Colonic mucosa (tissue), 4 donors: ENCODE results near the gene MAPKAPK5. TPM values are rescaled to one million over a fixed set of nuclear protein-coding genes. Genes with fewer than 3 reads are reported as not detected.
"Not testable (repeated sequence)": the region's sequence is repeated elsewhere in the genome, so short reads cannot be mapped to it uniquely, and the experiment has no call there.

ENCODE experiments used
- DNase-seq: peaks from one replicate; pipeline ENCODE4 v3.0.0-alpha.2; 2020
- H3K27ac ChIP-seq: fragments of 200-600 bp; one replicate; pipeline ENCODE4 v1.8.0; 2021
- H3K27me3 ChIP-seq: fragments of 200-600 bp; one replicate; pipeline ENCODE4 v1.8.0; 2021
- H3K36me3 ChIP-seq: fragments of 200-600 bp; one replicate; pipeline ENCODE4 v1.8.0; 2021
- H3K4me1 ChIP-seq: fragments of 200-600 bp; one replicate; pipeline ENCODE4 v1.8.0; 2021; ENCODE audit warnings: mild to moderate bottlenecking
- H3K4me3 ChIP-seq: fragments of 200-600 bp; one replicate; pipeline ENCODE4 v1.8.0; 2021
- H3K9ac ChIP-seq, 2 donors: one replicate each; pipeline ENCODE4 v1.7.0; 2013; ENCODE audit warnings: control low read depth in 2 of 2, low read depth in 2 of 2, low read length in 2 of 2
- H3K9me3 ChIP-seq: fragments of 200-600 bp; one replicate; pipeline ENCODE4 v1.8.0; 2021
- CTCF ChIP-seq: fragments of 200-600 bp; IDR thresholded peaks from one replicate; pipeline ENCODE4 v1.8.0; 2022; ENCODE audit warnings: antibody characterized with exemption, mild to moderate bottlenecking
- intact Hi-C: fragments of 100-400 bp; cut with DNase I; formaldehyde crosslinking; loops from one replicate; pipeline ENCODE4 v1.14.1; 2022
- total RNA-seq, 2 donors: library from RNA; stranded (reverse); fragmentation: NEBNext Ultra II Directional in 1 of 2; extraction: Animal tissue kit (Norgen Biotek cat#: 25700) in 1 of 2; gene quantifications; one replicate each; pipeline ENCODE4 v1.2.1, GENCODE V29; 2021
- donor health status: healthy.
- donor health status: DM: no; HTN: no; CAD: no.
- donor health status: DM: no; HTN: no; CAD: no.

Gene MAPKAPK5
- total RNA-seq, 2 donors from 2014 or later = 76.9 to 84.8 TPM

DNA sequence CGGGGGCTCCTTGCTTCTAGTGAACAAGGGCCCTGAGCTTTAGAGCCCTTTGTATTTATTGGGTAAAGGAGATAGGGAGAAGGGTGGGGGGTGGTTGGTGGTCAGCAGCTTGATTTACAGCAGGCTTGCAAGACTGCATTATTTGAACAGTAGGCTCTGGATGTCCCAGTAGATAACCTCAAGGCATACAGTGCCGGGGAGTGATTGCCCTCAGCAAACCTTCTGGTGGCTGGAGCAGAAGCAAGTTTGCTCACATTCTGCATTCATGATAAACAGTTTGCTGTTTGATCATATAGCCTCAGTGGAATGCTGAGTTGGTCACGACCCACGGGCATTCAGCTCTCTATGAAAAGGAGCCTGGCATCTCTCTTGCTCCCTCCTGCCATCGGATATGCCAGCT lies 16.5 kb upstream of the MAPKAPK5 start:
- intact Hi-C loops = no loop called here
- Histone ChIP-seq H3K9ac (no peak overlapping the region), H3K36me3 (no peaks in the 10 kb centered on the region), H3K4me3 (no peak overlapping the region), H3K4me1 (no peaks in the 10 kb centered on the region), H3K9me3 (no peaks in the 10 kb centered on the region), H3K27ac (no peak overlapping the region), H3K27me3 (no peaks in the 10 kb centered on the region)
- DNase-seq = no peak
- no peak for TF ChIP-seq CTCF

DNA sequence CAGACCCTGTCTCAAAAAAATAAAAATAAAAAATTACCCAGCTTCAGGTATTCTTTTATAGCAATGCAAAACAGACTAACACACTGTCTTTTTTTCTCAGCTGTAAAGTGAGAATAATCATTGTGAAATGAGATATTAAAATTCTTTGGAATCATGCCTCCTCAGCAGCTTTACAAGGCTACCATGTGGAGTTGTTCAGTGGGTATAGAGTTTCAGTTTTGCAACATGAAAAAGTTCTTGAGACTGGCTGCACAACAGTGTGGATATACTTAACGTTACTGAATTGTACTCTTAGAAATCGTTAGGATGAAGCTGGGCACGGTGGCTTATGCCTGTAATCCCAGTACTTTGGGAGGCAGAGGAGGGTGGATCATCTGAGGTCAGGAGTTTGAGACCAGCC lies 15.7 kb upstream of the MAPKAPK5 start:
- Histone ChIP-seq H3K27ac (no peak overlapping the region), H3K27me3 (no peaks in the 10 kb centered on the region), H3K36me3 (no peaks in the 10 kb centered on the region), H3K4me3 (no peak overlapping the region), H3K9me3 (no peaks in the 10 kb centered on the region), H3K4me1 (no peaks in the 10 kb centered on the region), H3K9ac (no peak overlapping the region)
- no peak for TF ChIP-seq CTCF
- DNase-seq = no peak
- intact Hi-C loops = no loop called here

- no peak overlapping the region for H3K4me3 ChIP-seq
- no peaks in the 10 kb centered on the region for H3K9me3 ChIP-seq
- no peak overlapping the region for H3K9ac ChIP-seq
- no peak for TF ChIP-seq CTCF
- H3K27ac ChIP-seq = no peak overlapping the region
- no peaks in the 10 kb centered on the region for H3K4me1 ChIP-seq
- DNase-seq = no peak
- no peaks in the 10 kb centered on the region for H3K36me3 ChIP-seq
- H3K27me3 ChIP-seq = no peaks in the 10 kb centered on the region
- intact Hi-C loops = no loop called here
Observed at GRCh38 chr12:111826992-111827391, 15.0 kb upstream of the MAPKAPK5 start.

GRCh38 chr12:111827907-111828306 lies 14.1 kb upstream of the MAPKAPK5 start:
- no peaks in the 10 kb centered on the region for H3K27me3 ChIP-seq
- no peak for TF ChIP-seq CTCF
- no peak for DNase-seq
- H3K4me1 ChIP-seq = no peaks in the 10 kb centered on the region
- H3K9ac ChIP-seq = no peak overlapping the region
- no peak overlapping the region for H3K27ac ChIP-seq
- intact Hi-C loops = no loop called here
- no peak overlapping the region for H3K4me3 ChIP-seq
- no peaks in the 10 kb centered on the region for H3K9me3 ChIP-seq
- no peaks in the 10 kb centered on the region for H3K36me3 ChIP-seq

GRCh38 chr12:111828338-111828979 lies 13.6 kb upstream of the MAPKAPK5 start:
- Histone ChIP-seq H3K9ac (no peak overlapping the region), H3K27ac (no peak overlapping the region), H3K36me3 (no peaks in the 10 kb centered on the region), H3K4me3 (no peak overlapping the region), H3K9me3 (no peaks in the 10 kb centered on the region), H3K27me3 (no peaks in the 10 kb centered on the region), H3K4me1 (no peaks in the 10 kb centered on the region)
- no peak for TF ChIP-seq CTCF
- intact Hi-C loops = no loop called here
- DNase-seq = no peak

DNA sequence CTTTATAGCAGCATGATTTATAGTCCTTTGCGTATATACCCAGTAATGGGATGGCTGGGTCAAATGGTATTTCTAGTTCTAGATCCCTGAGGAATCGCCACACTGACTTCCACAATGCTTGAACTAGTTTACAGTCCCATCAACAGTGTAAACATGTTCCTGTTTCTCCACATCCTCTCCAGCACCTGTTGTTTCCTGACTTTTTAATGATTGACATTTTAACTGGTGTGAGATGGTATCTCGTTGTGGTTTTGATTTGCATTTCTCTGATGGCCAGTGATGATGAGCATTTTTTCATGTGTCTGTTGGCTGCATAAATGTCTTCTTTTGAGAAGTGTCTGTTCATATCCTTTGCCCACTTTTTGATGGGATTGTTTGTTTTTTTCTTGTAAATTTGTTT lies 12.4 kb upstream of the MAPKAPK5 start:
- H3K36me3 ChIP-seq, DNase-seq, H3K4me1 ChIP-seq, H3K9ac ChIP-seq, H3K27me3 ChIP-seq, H3K27ac ChIP-seq, intact Hi-C loops, H3K4me3 ChIP-seq, H3K9me3 ChIP-seq: not testable (repeated sequence)

- DNase-seq = peak; percentile 60
- H3K9ac ChIP-seq, intact Hi-C loops, H3K4me3 ChIP-seq, H3K9me3 ChIP-seq, H3K27me3 ChIP-seq, H3K4me1 ChIP-seq, H3K36me3 ChIP-seq: not testable (repeated sequence)
- peak overlapping the region; percentile 47 for H3K27ac ChIP-seq
Observed at GRCh38 chr12:111834740-111835386, 7.2 kb upstream of the MAPKAPK5 start.

DNA sequence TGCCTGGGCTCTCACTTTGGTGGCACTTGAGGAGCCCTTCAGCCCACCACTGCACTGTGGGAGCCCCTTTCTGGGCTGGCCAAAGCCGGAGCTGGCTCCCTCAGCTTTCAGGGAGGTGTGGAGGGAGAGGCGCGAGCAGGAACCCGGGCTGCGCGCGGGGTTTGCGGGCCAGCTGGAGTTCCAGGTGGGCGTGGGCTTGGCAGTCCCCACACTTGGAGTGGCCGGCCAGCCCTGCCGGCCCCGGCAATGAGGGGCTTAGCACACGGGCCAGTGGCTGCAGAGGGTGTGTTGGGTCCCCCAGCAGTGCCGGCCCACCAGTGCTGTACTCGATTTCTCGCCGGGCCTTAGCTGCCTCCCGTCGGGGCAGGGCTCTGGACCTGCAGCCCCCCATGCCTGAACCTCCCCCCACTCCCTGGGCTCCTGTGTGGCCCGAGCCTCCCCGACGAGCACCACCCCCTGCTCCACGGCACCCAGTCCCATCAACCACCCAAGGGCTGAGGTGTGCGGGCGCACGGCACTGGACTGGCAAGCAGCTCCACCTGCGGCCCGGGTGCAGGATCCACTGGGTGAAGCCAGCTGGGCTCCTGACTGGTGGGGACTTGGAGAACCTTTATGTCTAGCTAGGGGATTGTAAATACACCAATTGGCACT lies 6.4 kb upstream of the MAPKAPK5 start:
- H3K4me3 ChIP-seq, DNase-seq, H3K9me3 ChIP-seq, H3K9ac ChIP-seq, intact Hi-C loops, H3K36me3 ChIP-seq, H3K27me3 ChIP-seq, H3K4me1 ChIP-seq: not testable (repeated sequence)
- H3K27ac ChIP-seq = peak overlapping the region; percentile 47
